ENCODE measurements around the gene UBA1.

UBA1 gene

DNA sequence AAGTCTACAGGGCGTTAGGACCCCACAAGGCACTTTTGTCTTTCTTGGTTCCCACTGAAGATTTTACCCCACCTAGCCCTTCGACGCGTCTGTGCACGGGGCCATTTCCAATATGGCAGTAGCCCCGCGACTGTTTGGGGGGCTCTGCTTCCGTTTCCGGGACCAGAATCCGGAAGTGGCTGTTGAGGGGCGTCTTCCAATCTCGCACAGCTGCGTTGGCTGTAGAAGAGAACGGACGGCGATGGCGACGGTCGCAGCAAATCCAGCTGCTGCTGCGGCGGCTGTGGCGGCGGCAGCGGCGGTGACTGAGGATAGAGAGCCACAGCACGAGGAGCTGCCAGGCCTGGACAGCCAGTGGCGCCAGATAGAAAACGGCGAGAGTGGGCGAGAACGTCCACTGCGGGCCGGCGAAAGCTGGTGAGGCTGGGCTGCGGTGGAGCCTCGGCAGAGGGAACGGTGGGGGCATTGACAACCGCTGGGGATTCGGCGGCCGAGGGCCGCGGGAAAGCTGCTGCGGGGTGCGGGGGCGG, 39.2 kb downstream of the UBA1 start, which contains the start of gene USP11:
Gene USP11, plus strand, starts transcription at position 207 of the 530 bp plus-strand sequence. Its CDS starts 35 bp downstream, at position 242.
- peaks cover 13% of the 10 kb centered on the region; the same call in 1 of the 2 replicates for H3K4me1 ChIP-seq (ENCODE audit: insufficient read depth, low read length)
- H3K36me3 ChIP-seq (ENCODE audit: insufficient read depth, low read length) = peaks cover 15% of the 10 kb centered on the region
- 1% methylated on average over 46 of the region's 46 CpGs for WGBS
- peak within 1 kb of the TSS; percentile 91 for H3K4me3 ChIP-seq (ENCODE audit: low read length)
- H3K9me3 ChIP-seq (ENCODE audit: insufficient read depth, low read depth, low read length) = no peaks in the 10 kb centered on the region
- H3K27me3 ChIP-seq (ENCODE audit: insufficient read depth, low read length) = no peaks in the 10 kb centered on the region
- peak within 1 kb of the TSS; percentile 99 for H3K27ac ChIP-seq (ENCODE audit: low read depth, low read length)
- H3K9ac ChIP-seq (ENCODE audit: low read depth, low read length) = peak within 1 kb of the TSS; percentile 95

GRCh38 chrX:47233333-47234113, 39.9 kb downstream of the UBA1 start:
- Histone ChIP-seq H3K27ac (ENCODE audit: low read depth, low read length) (peak overlapping the region; percentile 99), H3K4me1 (ENCODE audit: insufficient read depth, low read length) (peaks cover 13% of the 10 kb centered on the region; the same call in 1 of the 2 replicates), H3K27me3 (ENCODE audit: insufficient read depth, low read length) (no peaks in the 10 kb centered on the region), H3K9ac (ENCODE audit: low read depth, low read length) (peak overlapping the region; percentile 95), H3K4me3 (ENCODE audit: low read length) (peak overlapping the region; percentile 91), H3K9me3 (ENCODE audit: insufficient read depth, low read depth, low read length) (no peaks in the 10 kb centered on the region), H3K36me3 (ENCODE audit: insufficient read depth, low read length) (peaks cover 9% of the 10 kb centered on the region)
- 1% methylated on average over 45 of the region's 51 CpGs for WGBS

- H3K36me3 ChIP-seq (ENCODE audit: insufficient read depth, low read length) = peaks cover 7% of the 10 kb centered on the region; the same call in 1 of the 2 replicates
- H3K27me3 ChIP-seq (ENCODE audit: insufficient read depth, low read length) = no peaks in the 10 kb centered on the region
- H3K9me3 ChIP-seq (ENCODE audit: insufficient read depth, low read depth, low read length) = no peaks in the 10 kb centered on the region
- no CpG with 5 or more reads among the region's 3 CpGs for WGBS
- H3K4me3 ChIP-seq (ENCODE audit: low read length) = peak overlapping the region; percentile 91
- H3K27ac ChIP-seq (ENCODE audit: low read depth, low read length) = no peak overlapping the region
- peak overlapping the region; percentile 95; the same call in 1 of the 2 replicates for H3K9ac ChIP-seq (ENCODE audit: low read depth, low read length)
- H3K4me1 ChIP-seq (ENCODE audit: insufficient read depth, low read length) = peaks cover 13% of the 10 kb centered on the region; the same call in 1 of the 2 replicates
These were observed 41.0 kb downstream of the UBA1 start for GRCh38 chrX:47234583-47234982.

DNA sequence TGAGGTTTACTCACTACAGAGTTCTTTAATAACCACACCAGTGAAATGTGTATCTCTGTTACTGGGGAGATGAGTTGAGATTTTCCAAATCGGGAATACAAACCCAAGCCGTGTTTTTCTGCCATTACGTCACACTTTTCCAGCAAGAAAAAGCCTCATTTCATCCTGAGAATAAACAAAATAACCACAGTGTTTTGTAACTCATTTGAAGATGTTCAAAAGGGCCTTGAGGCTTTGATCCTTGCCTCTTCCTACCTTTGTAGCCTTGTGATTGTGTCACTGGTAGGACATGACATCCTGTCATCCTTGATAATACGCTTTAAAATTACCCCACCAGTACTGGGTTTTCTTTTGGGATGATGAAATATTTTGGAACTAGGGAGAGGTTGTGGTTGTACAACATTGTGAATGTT, 42.1 kb downstream of the UBA1 start:
- Histone ChIP-seq H3K4me3 (ENCODE audit: low read length) (no peak overlapping the region), H3K27ac (ENCODE audit: low read depth, low read length) (no peak overlapping the region), H3K4me1 (ENCODE audit: insufficient read depth, low read length) (peaks cover 13% of the 10 kb centered on the region; the same call in 1 of the 2 replicates), H3K9me3 (ENCODE audit: insufficient read depth, low read depth, low read length) (no peaks in the 10 kb centered on the region), H3K36me3 (ENCODE audit: insufficient read depth, low read length) (peaks cover 19% of the 10 kb centered on the region), H3K9ac (ENCODE audit: low read depth, low read length) (no peak overlapping the region), H3K27me3 (ENCODE audit: insufficient read depth, low read length) (no peaks in the 10 kb centered on the region)
- WGBS = no CpG with 5 or more reads among the region's 4 CpGs

- H3K36me3 ChIP-seq (ENCODE audit: insufficient read depth, low read length) = peaks cover 48% of the 10 kb centered on the region
- no peaks in the 10 kb centered on the region for H3K9me3 ChIP-seq (ENCODE audit: insufficient read depth, low read depth, low read length)
- no peaks in the 10 kb centered on the region for H3K27me3 ChIP-seq (ENCODE audit: insufficient read depth, low read length)
- peaks cover 13% of the 10 kb centered on the region; the same call in 1 of the 2 replicates for H3K4me1 ChIP-seq (ENCODE audit: insufficient read depth, low read length)
- H3K9ac ChIP-seq (ENCODE audit: low read depth, low read length) = no peak overlapping the region
- WGBS = 94% methylated on average over 6 of the region's 8 CpGs
- H3K4me3 ChIP-seq (ENCODE audit: low read length) = no peak overlapping the region
- H3K27ac ChIP-seq (ENCODE audit: low read depth, low read length) = no peak overlapping the region
These were observed 45.6 kb downstream of the UBA1 start for GRCh38 chrX:47239199-47239598.

GRCh38 chrX:47239898-47240545, 46.4 kb downstream of the UBA1 start:
- H3K4me1 ChIP-seq (ENCODE audit: insufficient read depth, low read length) = peaks cover 6% of the 10 kb centered on the region; the same call in 1 of the 2 replicates
- peaks cover 56% of the 10 kb centered on the region for H3K36me3 ChIP-seq (ENCODE audit: insufficient read depth, low read length)
- no peak overlapping the region for H3K4me3 ChIP-seq (ENCODE audit: low read length)
- H3K9ac ChIP-seq (ENCODE audit: low read depth, low read length) = no peak overlapping the region
- 97% methylated on average over 12 of the region's 12 CpGs for WGBS
- no peaks in the 10 kb centered on the region for H3K27me3 ChIP-seq (ENCODE audit: insufficient read depth, low read length)
- H3K27ac ChIP-seq (ENCODE audit: low read depth, low read length) = no peak overlapping the region
- no peaks in the 10 kb centered on the region for H3K9me3 ChIP-seq (ENCODE audit: insufficient read depth, low read depth, low read length)

- Histone ChIP-seq H3K27ac (ENCODE audit: low read depth, low read length) (no peak overlapping the region), H3K36me3 (ENCODE audit: insufficient read depth, low read length) (peaks cover 59% of the 10 kb centered on the region), H3K27me3 (ENCODE audit: insufficient read depth, low read length) (no peaks in the 10 kb centered on the region), H3K9ac (ENCODE audit: low read depth, low read length) (no peak overlapping the region), H3K4me1 (ENCODE audit: insufficient read depth, low read length) (no peaks in the 10 kb centered on the region), H3K4me3 (ENCODE audit: low read length) (no peak overlapping the region), H3K9me3 (ENCODE audit: insufficient read depth, low read depth, low read length) (no peaks in the 10 kb centered on the region)
- WGBS = 99% methylated on average over 7 of the region's 7 CpGs
These were observed 47.0 kb downstream of the UBA1 start for GRCh38 chrX:47240619-47241018.

DNA sequence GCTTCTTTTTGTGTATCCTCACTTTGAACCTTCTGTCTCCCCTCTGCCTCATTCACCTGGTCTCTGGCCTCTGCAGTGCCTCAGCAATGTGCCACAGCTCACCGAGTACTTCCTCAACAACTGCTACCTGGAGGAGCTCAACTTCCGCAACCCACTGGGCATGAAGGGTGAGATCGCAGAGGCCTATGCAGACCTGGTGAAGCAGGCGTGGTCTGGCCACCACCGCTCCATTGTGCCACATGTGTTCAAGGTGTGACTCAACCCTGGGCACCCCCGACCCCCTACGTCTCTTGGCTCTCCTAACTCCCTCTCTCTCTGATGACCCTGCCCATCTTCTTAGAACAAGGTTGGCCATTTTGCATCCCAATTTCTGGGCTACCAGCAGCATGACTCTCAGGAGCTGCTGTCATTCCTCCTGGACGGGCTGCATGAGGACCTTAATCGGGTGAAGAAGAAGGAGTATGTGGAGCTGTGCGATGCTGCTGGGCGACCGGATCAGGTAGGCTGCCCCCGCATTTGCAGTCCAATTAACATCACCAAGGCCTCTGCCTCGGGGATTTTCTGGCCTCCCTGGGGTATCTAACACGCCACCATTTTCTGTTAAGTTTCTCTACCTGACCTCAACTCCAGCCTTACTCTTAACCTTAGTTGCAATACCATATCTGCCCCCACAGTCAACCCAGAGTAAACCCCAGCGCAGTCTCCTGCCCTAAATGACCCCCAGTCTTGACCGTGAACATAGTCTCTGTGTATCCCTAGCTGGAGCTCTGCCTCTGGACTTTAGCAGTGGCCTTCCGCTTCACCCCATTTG, 47.8 kb downstream of the UBA1 start:
- no peak overlapping the region for H3K27ac ChIP-seq (ENCODE audit: low read depth, low read length)
- H3K9ac ChIP-seq (ENCODE audit: low read depth, low read length) = no peak overlapping the region
- no peaks in the 10 kb centered on the region for H3K27me3 ChIP-seq (ENCODE audit: insufficient read depth, low read length)
- 96% methylated on average over 18 of the region's 18 CpGs for WGBS
- no peaks in the 10 kb centered on the region for H3K4me1 ChIP-seq (ENCODE audit: insufficient read depth, low read length)
- H3K4me3 ChIP-seq (ENCODE audit: low read length) = no peak overlapping the region
- no peaks in the 10 kb centered on the region for H3K9me3 ChIP-seq (ENCODE audit: insufficient read depth, low read depth, low read length)
- peaks cover 66% of the 10 kb centered on the region for H3K36me3 ChIP-seq (ENCODE audit: insufficient read depth, low read length)

DNA sequence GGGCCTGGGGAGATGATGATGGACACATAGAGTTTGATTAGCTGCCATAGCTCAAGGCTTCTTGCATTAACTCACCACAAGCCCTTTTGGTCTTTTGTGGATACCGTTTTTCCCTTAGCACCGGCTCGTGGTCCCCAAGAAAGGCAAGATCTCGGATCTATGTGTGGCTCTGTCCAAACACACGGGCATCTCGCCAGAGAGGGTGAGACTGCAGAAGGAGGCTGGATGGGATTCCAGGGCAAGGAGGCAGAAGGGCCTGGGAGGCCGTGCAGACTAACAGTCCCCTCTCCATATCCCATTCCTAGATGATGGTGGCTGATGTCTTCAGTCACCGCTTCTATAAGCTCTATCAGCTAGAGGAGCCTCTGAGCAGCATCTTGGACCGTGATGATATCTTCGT, 48.7 kb downstream of the UBA1 start:
- Histone ChIP-seq H3K36me3 (ENCODE audit: insufficient read depth, low read length) (peaks cover 72% of the 10 kb centered on the region), H3K27ac (ENCODE audit: low read depth, low read length) (no peak overlapping the region), H3K27me3 (ENCODE audit: insufficient read depth, low read length) (no peaks in the 10 kb centered on the region), H3K9me3 (ENCODE audit: insufficient read depth, low read depth, low read length) (no peaks in the 10 kb centered on the region), H3K9ac (ENCODE audit: low read depth, low read length) (no peak overlapping the region), H3K4me3 (ENCODE audit: low read length) (no peak overlapping the region), H3K4me1 (ENCODE audit: insufficient read depth, low read length) (no peaks in the 10 kb centered on the region)
- WGBS = 98% methylated on average over 8 of the region's 10 CpGs

- Histone ChIP-seq H3K27me3 (ENCODE audit: insufficient read depth, low read length) (no peaks in the 10 kb centered on the region), H3K4me1 (ENCODE audit: insufficient read depth, low read length) (no peaks in the 10 kb centered on the region), H3K4me3 (ENCODE audit: low read length) (no peak overlapping the region), H3K9me3 (ENCODE audit: insufficient read depth, low read depth, low read length) (no peaks in the 10 kb centered on the region), H3K27ac (ENCODE audit: low read depth, low read length) (no peak overlapping the region), H3K9ac (ENCODE audit: low read depth, low read length) (no peak overlapping the region), H3K36me3 (ENCODE audit: insufficient read depth, low read length) (peaks cover 76% of the 10 kb centered on the region)
- 97% methylated on average over 14 of the region's 14 CpGs for WGBS
These were observed 49.7 kb downstream of the UBA1 start for GRCh38 chrX:47243351-47243750.
